Stimulated activated CD4-positive, alpha-beta T cell treated with anti-CD3 and anti-CD28 coated beads, Interleukin-12 subunit alpha, Interleukin-12 subunit beta, amount 100 ng/mL, for 48 hours (primary cell): ENCODE data around the gene RMI1.
"Not testable (repeated sequence)": the region's sequence is repeated elsewhere in the genome, so short reads cannot be mapped to it uniquely, and the experiment has no call there.

ENCODE experiments used
- DNase-seq, 3 donors: peaks; one replicate each; pipeline ENCODE4 v3.0.0-alpha.2; 2020; ENCODE audit warnings: low read depth in 2 of 3, low spot score in 1 of 3

Gene RMI1

GRCh38 chr9:83980395-83981125 is at the start of gene RMI1:
Gene RMI1, plus strand, starts transcription at chr9:83980805. Its CDS starts 20,182 bp downstream, at chr9:84000987.
- DNase-seq: peak; percentile 99 to 100 (median 99)

DNA sequence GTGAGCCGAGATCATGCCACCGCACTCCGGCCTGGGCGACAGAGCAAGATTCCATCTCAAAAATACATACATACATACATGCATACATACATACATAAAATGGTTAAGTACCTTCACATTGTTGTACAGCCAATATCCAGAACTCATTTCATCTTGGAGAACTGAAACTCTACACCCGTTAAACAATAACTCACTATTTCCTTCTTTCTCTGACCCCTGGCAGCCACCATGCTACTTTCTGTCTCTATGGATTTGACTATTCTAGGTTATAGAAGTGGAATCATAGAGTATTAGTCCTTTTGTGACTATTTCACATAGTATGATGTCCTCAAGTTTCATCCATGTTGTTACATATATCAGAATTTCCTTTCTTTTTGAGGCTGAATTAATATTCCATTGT is 49.7 kb upstream of the RMI1 start:
- DNase-seq: no peak

DNA sequence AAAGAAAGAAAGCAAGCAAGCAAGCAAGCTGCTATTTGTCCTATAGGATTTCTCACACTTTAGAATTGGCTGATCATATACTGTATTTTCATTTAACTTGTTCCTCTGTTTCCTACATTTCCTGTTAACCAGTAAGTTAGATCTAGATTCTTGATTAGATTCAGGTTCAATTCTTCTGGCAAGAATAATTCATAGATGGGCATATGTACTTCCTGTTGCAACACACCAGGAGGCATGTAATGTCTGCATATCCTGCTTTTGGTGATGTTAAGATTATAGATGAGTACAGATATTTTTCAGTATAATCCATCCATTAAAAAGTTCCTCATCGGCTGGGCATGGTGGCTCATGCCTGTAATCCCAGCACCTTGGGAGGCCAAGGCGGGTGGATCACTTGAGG is 48.6 kb upstream of the RMI1 start:
- no peak for DNase-seq

GRCh38 chr9:83932851-83933250 is 47.8 kb upstream of the RMI1 start:
- DNase-seq: no peak

DNA sequence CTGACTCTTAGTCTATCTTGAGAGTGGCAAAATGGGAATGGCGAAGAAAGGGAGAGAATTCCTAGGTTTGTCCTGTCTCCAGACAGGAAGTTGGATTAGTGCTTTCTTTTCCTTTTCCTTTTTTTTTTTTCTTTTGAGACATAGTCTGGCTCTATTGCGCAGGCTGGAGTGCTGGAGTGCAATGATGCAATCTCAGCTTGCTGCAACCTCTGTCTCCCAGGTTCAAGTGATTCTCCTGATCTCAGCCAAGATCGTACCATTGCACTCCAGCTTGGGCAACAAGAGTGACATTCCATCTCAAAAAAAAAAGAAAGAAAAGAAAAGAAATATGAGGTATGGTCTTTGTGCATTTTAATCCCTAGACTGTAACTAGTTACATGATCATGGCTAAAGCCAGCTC is 46.8 kb upstream of the RMI1 start:
- no peak for DNase-seq

GRCh38 chr9:83934569-83935275 is 45.9 kb upstream of the RMI1 start:
- no peak for DNase-seq

DNA sequence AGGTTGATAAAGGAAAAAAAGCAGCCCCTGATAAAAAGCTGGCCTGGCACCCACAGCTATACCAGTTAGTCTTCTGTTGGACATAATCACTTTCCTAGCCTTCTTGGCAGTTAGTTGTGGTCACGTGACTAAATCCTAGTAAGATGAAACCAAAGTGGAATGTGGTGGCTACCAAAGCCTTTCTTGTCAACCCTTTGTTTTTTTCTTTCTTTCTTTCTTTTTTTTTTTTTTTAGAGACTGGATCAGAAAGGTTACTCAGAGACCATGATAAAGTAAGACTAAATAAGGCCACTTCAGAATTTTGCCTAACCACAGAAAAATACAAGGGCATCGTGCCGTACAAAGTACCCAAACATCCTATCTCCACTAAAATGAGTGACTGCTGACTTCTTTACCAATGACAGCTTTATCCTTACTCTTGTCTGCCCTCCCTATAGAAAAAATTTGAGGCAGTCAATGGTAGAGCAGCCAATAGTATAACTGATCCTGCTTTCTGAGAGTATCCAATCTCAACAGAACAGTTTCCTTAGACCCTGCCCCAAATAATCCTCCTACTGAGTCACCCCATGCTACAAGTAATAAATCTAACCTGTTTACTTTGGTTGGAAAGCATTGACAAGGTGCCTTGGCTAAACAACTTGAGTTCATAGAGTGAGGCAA is 45.2 kb upstream of the RMI1 start:
- DNase-seq: no peak

- no peak for DNase-seq
Measured at GRCh38 chr9:83936523-83936922, 44.1 kb upstream of the RMI1 start.

DNA sequence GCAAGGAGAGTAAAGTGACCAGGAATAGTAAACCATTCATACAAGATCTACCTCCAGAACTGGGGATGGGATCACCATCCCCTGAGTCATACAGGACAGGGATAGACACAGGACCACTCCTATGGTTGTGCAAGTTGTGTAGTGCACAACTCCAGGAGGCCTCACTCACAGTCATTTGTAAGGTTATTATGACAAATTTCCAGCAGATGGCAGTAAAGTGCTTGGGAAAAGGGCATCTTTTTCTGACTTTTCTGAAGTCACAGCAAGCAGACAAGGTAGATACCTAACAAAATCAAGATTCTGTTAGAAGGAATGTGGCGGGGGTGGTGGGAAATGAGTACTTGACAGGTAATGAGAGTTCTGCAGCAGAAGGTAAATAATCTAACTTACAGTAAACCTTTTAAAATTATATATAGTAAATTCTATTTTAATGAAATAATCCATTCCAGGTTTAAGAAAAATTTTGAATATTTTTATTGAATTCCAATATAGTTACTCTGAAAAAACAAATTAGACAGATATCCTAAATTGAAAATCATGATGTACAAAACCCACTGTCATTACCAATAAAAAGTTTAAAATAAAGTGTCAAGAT is 42.6 kb upstream of the RMI1 start:
- DNase-seq: peak in 1 of 3 donors; percentile 51

DNA sequence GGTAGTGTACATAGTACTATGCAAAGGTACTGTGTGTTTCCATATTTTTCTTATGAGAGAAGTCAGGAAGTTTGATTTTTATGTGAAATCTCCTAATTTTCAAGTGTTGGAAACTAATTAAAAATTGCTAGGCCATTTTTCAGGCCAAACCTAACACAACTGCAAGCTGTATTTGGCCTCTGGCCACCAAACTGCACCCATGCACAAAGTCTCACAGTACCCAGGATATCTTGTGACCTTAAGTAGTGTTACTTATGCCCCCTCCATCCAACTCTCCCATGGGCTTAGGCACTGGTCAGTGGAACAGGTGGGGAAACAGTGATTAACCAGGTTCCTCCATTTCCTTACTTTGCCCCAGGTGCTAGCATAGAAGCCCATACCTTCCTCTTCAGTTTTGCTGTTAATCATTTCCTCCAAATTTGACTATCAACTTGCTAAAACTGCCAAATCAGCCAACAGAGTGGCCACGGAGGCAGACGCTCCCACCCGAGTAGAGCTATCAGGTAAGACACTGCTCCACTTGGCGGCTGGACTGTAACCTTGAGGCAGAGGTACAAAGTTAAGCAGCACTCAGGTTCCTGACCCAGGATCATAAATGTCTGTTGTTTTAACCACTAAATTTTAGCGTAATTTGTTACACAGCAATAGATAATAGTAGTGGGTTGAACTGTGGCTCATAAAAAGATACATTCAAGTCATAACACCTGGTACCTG is 39.9 kb upstream of the RMI1 start:
- no peak for DNase-seq

- DNase-seq: not testable (repeated sequence)
Measured at GRCh38 chr9:83948096-83948495, 32.5 kb upstream of the RMI1 start.

GRCh38 chr9:83956086-83956435 is 24.5 kb upstream of the RMI1 start:
- DNase-seq: peak in 1 of 3 donors; percentile 23

- peak; percentile 34 to 60 (median 50) for DNase-seq
Measured at GRCh38 chr9:83956436-83957247, 24.0 kb upstream of the RMI1 start.

GRCh38 chr9:83957248-83957513 is 23.4 kb upstream of the RMI1 start:
- DNase-seq: no peak

DNA sequence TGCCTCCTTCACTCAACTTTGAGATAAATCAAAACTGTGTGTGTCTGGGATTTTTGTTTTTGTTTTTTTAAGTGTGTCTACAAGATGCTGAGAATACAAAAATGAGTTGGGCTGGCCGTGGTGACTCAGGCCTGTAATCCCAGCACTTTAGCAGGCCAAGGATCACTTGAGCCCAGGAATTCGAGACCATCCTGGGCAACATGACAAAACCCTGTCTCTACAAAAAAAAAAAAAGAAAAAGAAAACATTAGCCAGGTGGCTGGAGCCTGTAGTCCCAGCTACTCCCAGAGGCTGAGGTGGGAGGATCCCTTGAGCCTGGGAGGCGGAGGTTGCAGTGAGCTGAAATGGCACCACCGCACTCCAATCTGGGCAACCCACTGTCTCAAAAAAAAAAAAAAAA is 21.5 kb upstream of the RMI1 start:
- no peak for DNase-seq

DNA sequence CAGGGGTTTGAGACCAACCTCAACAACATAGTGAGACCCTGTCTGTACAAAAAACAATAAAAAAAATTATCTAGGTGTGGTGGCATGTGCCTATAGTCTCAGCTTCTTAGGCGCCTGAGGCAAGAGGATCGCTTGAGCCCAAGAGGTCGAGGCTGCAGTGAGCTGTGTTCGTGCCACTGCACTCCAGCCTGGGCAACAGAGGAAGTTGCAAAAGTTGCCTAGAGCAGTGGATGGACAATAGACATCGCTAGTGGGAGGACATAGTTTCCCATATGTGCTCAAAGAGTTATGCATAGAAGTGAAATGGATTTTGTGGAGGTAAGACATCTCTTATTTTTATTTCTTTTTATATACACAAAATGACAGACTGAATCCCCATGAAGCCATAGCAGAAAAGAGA is 19.6 kb upstream of the RMI1 start:
- DNase-seq: no peak

- no peak for DNase-seq
Measured at GRCh38 chr9:83962165-83962564, 18.4 kb upstream of the RMI1 start.

- no peak for DNase-seq
Measured at GRCh38 chr9:83964973-83965349, 15.6 kb upstream of the RMI1 start.

DNA sequence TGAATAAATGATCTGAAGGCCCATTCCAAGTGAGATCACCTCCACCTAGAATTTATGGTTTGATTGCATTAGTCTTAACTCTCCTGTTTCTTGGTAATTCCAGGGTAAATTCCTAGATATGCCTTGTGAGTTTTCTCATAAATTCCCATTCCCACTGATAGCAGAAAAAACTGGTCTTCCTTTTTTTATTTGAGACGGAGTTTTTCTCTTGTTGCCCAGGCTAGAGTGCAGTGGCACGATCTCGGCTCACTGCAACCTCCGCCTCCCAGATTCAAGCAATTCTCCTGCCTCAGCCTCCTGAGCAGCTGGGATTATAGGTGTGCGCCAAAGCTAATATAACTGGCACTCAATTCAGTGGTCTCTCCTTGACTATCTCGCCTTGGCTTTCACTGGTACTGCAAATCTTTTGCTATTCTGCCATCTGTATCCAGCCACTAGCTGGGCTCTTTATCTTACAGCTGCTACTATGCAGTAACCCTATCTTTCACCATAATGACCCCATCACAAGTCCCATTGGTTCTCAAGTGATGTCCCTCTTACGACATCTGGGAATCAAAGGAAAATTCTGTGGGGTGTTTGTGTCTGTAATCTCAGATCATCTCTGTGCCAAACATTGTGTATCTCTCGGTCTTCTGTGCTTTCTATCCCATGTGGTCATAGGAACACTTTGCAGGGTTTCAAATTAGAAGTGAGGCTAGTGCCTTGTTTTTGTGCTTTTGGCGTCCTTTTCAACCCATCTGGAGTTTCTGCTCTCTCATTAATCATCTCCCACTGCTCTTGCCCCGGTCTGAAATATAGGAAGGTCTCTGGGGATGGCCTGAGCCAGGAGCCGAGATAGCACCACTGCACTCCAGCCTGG is 15.0 kb upstream of the RMI1 start:
- no peak for DNase-seq

DNA sequence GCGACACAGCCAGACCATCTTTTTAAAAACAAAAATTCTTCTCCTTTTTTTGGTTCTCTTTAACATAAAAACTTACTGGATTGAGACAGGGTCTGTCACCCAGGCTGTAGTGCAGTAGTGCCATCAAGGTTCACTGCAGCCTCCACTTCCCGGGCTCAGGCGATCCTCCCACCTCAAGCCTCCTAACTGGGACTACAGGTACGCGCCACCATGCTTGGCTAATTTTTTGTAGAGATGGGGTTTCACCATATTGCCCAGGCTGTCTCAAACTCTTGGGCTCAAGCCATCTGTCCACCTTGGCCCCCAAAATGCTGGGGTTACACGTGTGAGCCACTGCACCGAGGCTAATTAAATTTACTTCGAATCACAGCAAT is 14.4 kb upstream of the RMI1 start:
- no peak for DNase-seq
